ENCODE results near the gene NT5C1A.

- TF ChIP-seq EZH2 (IDR thresholded peaks at IDR 0.05) = no peak
- TF ChIP-seq POLR2AphosphoS5 (IDR thresholded peaks at IDR 0.05; ENCODE audit: borderline replicate concordance, low read depth, low read length) = no peak
Measured at GRCh38 chr1:39652554-39652953, 19.4 kb downstream of the NT5C1A start.
